GM12891 (cell line): ENCODE measurements around the gene YIPF4. TPM values are rescaled to one million over a fixed set of nuclear protein-coding genes. Genes with fewer than 3 reads are reported as not detected.

Experiments
- DNase-seq: peaks from one replicate; pipeline ENCODE4 v3.0.0; 2011; ENCODE audit warnings: low spot score; ENCODE audit not compliant: insufficient read length
- FAIRE-seq: peaks from 2 replicates; lab custom pipeline; 2011; peaks lifted over from hg19 to GRCh38; lab: Jason Lieb, UNC
- PAX5 ChIP-seq: IDR thresholded peaks from 2 replicates; pipeline ENCODE4 v1.6.1; 2011; ENCODE audit warnings: low read length, moderate library complexity, mild to moderate bottlenecking; ENCODE audit not compliant: insufficient read depth, severe bottlenecking
- POLR2A ChIP-seq: IDR thresholded peaks from 2 replicates; pipeline ENCODE4 v1.6.1; 2011; ENCODE audit warnings: low read depth, low read length, control low read depth
- POLR2AphosphoS5 ChIP-seq: IDR thresholded peaks from 2 replicates; pipeline ENCODE4 v1.6.1; 2011; ENCODE audit warnings: low read depth, low read length, control low read depth
- POU2F2 ChIP-seq: IDR thresholded peaks from 2 replicates; pipeline ENCODE4 v1.6.1; 2011; ENCODE audit warnings: low read depth, mild to moderate bottlenecking, control low read depth, low read length, moderate library complexity
- SPI1 ChIP-seq: IDR thresholded peaks from 2 replicates; pipeline ENCODE4 v1.6.1; 2011; ENCODE audit warnings: low read depth, low read length, control low read depth
- TAF1 ChIP-seq: IDR thresholded peaks from 2 replicates; pipeline ENCODE4 v1.6.1; 2011; ENCODE audit warnings: low read depth, low read length, control low read depth
- polyA plus RNA-seq: library from polyadenylated mRNA; unstranded; fragments of >200 nt; gene quantifications from one replicate; pipeline ENCODE4 v1.2.1, GENCODE V29; 2012; ENCODE audit warnings: low read depth, missing spikeins, inconsistent platforms; ENCODE audit not compliant: missing spikeins

YIPF4 gene
- polyA plus RNA-seq = 17.4 TPM

DNA sequence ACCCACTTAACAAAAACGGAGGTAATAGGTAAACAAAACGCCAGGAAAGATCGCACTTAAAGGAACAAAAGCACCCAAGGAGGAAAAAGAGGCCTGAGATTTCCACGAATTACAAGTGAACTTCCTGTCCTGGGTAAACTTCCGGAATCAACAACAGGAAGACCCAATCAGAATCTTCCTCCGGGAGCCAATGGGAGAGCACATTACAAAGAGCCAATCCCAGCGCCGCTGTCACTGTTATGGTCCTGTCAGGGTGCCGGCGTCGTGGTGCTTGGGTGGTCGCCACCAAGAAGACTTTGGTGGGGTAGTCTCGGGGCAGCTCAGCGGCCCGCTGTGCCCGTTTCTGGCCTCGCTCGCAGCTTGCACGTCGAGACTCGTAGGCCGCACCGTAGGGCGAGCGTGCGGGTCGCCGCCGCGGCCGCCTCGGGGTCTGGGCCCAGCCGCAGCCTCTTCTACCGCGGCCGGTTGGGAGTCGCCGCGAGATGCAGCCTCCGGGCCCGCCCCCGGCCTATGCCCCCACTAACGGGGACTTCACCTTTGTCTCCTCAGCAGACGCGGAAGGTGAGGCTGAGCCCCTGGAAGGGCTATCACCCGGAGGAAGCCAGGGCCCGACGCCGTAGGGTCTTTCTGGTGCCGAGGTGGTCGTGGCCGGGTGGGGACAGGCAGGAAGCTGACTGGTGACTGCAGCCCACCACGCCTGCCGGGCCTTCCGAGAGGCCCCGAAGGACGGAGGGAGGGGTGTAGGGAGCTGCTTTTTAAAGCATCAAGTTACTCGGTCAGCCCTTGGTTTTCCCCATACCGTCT lies at the start of gene YIPF4:
YIPF4 (plus strand) TSS at position 231 of the 804 bp plus-strand sequence; CDS start at position 483, 252 bp downstream.
- FAIRE-seq (peak; percentile 94), DNase-seq (peak; percentile 92)
- TF ChIP-seq POLR2AphosphoS5 = peak; percentile 83
- TF ChIP-seq PAX5 = no peak
- TF ChIP-seq TAF1 = no peak; the same call in 1 of the 2 replicates
- peak; percentile 34; the same call in 1 of the 2 replicates for TF ChIP-seq SPI1
- TF ChIP-seq POLR2A = peak; percentile 79
- peak; percentile 13; the same call in 1 of the 2 replicates for TF ChIP-seq POU2F2

DNA sequence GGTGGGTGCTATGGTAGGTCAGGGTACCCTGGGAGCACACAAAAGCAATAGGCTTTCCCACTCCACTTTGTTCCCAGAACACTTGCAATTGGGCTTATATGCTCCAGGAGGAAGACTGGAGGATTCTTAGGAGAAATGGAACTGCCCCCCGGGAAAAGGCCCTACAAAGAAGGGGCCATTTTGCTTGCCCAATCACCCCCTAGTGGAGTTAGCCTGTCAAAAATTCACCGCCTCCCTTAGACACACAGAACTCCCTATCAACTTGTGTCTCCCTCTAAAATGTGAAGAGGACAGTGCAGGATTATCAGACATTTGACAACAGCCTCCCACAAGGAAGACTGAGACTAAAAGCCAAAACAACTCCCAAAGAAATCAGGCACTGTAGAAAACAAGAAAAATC lies 49.5 kb upstream of the YIPF4 start:
- TF ChIP-seq POU2F2 (no peak), POLR2A (no peak), SPI1 (no peak), PAX5 (no peak), POLR2AphosphoS5 (no peak), TAF1 (no peak)
- DNase-seq = no peak
- FAIRE-seq = no peak

DNA sequence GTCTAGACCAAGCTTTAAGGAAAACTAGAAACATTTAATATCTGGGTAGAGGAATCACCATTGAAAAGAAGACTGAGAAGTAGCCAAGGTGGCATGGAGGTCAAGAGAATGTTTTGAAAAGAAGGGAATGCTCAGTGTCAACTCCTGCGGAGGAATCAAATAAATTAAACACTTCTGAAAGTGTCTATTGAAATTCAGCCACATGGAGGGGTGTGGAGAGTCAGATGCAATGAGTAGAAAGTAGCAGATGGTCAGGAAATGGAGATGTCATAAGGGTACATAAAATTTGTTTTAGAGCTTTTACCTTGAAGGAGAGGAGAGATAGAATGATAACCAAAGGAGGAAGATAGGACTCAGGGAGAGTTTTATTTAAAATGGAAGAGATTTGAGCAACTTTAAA lies 48.1 kb upstream of the YIPF4 start:
- no peak for DNase-seq

DNA sequence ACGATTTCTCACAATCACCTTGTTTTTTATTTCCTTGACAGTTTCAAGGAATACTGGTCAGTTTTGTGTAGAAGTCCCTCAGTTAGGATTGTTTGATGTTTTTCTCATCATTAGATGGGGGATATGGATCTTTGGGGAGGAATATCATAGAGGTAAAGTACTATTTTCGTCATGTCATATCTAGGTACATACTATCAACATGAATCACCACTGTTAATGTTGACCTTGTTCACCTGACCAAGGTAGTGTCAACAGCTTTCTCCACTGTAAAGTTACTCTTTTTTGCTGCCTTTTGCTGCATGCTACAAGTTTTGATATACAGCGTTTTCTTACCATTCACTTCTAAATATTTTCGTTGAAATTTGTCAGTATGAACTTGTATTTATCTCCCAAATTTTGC lies 45.7 kb upstream of the YIPF4 start:
- DNase-seq (no peak), FAIRE-seq (peak; percentile 9)
- TF ChIP-seq POU2F2 (no peak), PAX5 (no peak), SPI1 (no peak), POLR2A (no peak), TAF1 (no peak), POLR2AphosphoS5 (no peak)

More for the DNA sequence above, 48.1 kb upstream of the YIPF4 start:
- no peak for FAIRE-seq
- no peak for TF ChIP-seq SPI1
- TF ChIP-seq POLR2A = no peak
- TF ChIP-seq TAF1 = no peak
- no peak for TF ChIP-seq POLR2AphosphoS5

DNA sequence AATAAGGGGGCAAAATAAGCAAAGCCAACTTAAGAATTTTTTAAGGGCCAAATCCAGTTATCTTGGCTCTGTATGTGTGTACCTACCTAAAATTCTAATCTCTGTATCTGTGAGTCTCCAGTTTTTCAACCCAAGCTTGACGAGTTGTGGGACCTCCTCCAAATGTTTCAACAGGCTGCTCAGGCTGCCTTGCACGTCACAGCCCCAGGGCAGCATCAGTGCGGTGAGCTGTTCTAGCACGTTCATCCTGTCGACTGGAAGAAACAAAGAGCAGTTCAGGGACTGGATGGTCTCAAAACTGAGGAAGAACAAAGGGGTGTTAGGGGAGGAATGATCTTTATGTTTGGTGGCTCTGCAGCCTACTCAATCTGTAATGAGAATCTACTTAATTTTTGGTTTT lies 42.4 kb upstream of the YIPF4 start:
- FAIRE-seq (peak; percentile 35), DNase-seq (no peak)
- TF ChIP-seq POLR2AphosphoS5 = no peak
- TF ChIP-seq POU2F2 = no peak
- no peak for TF ChIP-seq POLR2A
- no peak for TF ChIP-seq TAF1
- no peak for TF ChIP-seq PAX5
- no peak for TF ChIP-seq SPI1

DNA sequence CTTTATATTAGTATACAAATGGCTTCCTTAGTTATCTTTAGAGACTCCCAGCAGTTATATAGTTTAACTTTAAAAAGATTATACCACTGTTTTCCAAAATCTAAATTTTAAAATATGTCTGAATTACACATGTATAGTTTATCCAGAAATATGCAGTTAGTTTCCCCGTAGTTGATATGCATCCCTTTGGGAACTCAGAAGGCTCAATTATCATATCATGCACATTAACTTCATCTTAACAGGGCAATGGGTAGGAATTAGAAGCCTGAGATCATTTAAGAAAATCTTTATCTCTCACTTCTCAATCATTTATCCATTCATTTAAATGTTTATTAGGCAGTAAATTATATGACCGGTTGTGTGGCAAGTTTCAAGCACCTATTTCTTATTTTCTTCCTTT lies 40.2 kb upstream of the YIPF4 start:
- FAIRE-seq (no peak), DNase-seq (no peak)
- TF ChIP-seq POLR2A (no peak), POU2F2 (no peak)

DNA sequence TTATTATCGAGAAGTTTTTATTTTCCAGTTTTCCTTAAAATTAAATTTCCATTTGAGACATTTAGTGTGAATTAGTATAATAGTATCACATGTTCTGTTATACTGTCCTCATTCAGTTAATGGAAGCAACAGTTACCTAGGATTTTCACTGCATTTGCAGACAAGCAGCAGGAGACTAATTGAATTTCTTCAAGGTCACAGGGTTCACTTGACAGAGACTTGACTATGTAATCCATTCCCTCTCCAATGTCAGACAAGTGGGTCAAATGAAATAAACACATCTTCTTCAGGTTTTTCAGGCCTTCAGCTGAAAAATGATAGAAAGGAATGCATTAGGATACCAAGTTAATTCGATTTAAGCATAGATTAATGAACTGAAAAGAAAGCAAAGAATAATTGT lies 39.7 kb upstream of the YIPF4 start:
- no peak for DNase-seq
- TF ChIP-seq TAF1 (no peak), POLR2AphosphoS5 (no peak), POU2F2 (no peak), SPI1 (no peak), PAX5 (no peak), POLR2A (no peak)
- no peak for FAIRE-seq

DNA sequence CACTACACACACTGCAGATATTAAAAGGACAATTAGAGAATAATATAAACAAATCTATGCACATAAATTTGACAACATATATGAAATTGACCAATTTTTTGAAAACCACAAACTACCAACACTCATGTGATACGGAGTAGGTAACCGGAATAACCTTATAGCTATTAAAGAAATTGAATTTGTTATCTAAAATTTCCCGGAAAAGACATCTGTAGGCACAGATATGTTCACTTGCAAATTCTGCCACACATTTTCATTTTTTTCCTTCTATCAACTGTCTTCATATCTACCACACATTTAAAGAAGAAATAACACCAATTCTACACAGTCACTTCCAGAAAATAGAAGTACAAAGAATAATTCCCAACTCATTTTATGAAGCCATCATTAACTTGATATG lies 35.4 kb upstream of the YIPF4 start:
- no peak for TF ChIP-seq POLR2A
- no peak for TF ChIP-seq TAF1
- TF ChIP-seq POU2F2 = no peak
- TF ChIP-seq PAX5 = no peak
- TF ChIP-seq SPI1 = no peak
- no peak for TF ChIP-seq POLR2AphosphoS5
- DNase-seq (no peak), FAIRE-seq (no peak)

DNA sequence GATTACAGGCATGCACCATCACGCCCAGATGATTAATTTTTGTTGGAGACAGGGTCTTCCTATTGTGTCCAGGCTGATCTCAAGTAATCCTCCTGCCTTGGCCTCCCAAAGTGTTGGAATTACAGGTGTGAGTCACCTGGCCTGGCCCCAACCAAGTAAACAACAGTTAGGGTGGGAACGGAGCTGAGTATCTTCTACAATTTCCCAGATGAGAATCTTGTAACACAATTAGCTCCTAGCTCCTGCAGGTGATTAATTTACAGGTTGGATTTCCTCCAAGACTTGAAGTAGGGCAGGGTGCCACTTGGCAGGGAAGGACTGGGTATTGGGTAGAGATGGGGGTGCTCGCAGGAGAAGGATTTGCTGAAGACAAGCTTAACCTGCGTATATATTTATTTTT lies 30.8 kb upstream of the YIPF4 start:
- FAIRE-seq (no peak), DNase-seq (no peak)
- TF ChIP-seq PAX5 = no peak
- no peak for TF ChIP-seq POU2F2
- no peak for TF ChIP-seq SPI1
- no peak for TF ChIP-seq TAF1
- no peak for TF ChIP-seq POLR2AphosphoS5
- TF ChIP-seq POLR2A = no peak

DNA sequence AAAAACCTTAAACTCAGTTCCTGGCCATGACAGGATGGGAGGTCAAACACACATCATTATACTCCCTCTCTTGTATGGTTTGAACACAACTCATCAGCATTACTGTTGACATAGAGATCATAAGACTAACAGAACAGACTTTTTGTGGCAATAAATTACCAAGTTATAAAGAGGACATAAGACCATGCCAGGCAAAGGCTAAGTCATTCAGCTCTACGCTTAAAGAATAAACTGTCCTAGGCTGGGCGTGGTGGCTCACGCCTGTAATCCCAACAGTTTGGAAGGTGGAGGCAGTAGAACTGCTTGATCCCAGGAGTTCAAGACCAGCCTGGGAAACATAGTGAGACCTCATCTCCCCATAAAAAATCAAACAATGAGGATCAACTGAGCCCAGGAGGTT lies 29.4 kb upstream of the YIPF4 start:
- TF ChIP-seq SPI1 (no peak), PAX5 (no peak), TAF1 (no peak), POLR2AphosphoS5 (no peak), POLR2A (no peak), POU2F2 (no peak)
- no peak for FAIRE-seq
- no peak for DNase-seq
